IPS-18a (cell line): ENCODE measurements around the gene DUS2.
"Not testable (repeated sequence)": the region's sequence is repeated elsewhere in the genome, so short reads cannot be mapped to it uniquely, and the experiment has no call there.

ENCODE experiments used
- H3K27ac ChIP-seq: one replicate; pipeline ENCODE4 v1.5.1; 2013; ENCODE audit warnings: low read length
- H3K27me3 ChIP-seq: one replicate; pipeline ENCODE4 v1.6.1; 2013; ENCODE audit warnings: mild to moderate bottlenecking, low read length; ENCODE audit not compliant: control insufficient read depth, insufficient read depth
- H3K36me3 ChIP-seq: one replicate; pipeline ENCODE4 v1.6.1; 2013; ENCODE audit warnings: low read depth, low read length; ENCODE audit not compliant: control insufficient read depth
- H3K4me1 ChIP-seq: one replicate; pipeline ENCODE4 v1.6.1; 2013; ENCODE audit warnings: low read depth, low read length; ENCODE audit not compliant: control insufficient read depth
- H3K4me3 ChIP-seq: one replicate; pipeline ENCODE4 v1.5.1; 2013; ENCODE audit warnings: low read length
- H3K9ac ChIP-seq: one replicate; pipeline ENCODE4 v1.6.1; 2013; ENCODE audit warnings: mild to moderate bottlenecking, low read length, moderate library complexity
- H3K9me3 ChIP-seq: one replicate; pipeline ENCODE4 v1.6.1; 2013; ENCODE audit warnings: low read depth, low read length; ENCODE audit not compliant: control insufficient read depth

The DUS2 gene

GRCh38 chr16:67989322-67990017 lies 33.6 kb upstream of the DUS2 start:
- no peaks in the 10 kb centered on the region for H3K36me3 ChIP-seq
- H3K9ac ChIP-seq: no peak overlapping the region
- H3K4me1 ChIP-seq: no peaks in the 10 kb centered on the region
- no peak overlapping the region for H3K4me3 ChIP-seq
- no peak overlapping the region for H3K27ac ChIP-seq
- peaks cover 12% of the 10 kb centered on the region for H3K27me3 ChIP-seq
- no peaks in the 10 kb centered on the region for H3K9me3 ChIP-seq

GRCh38 chr16:67990018-67990386 lies 33.1 kb upstream of the DUS2 start:
- H3K36me3 ChIP-seq: no peaks in the 10 kb centered on the region
- no peaks in the 10 kb centered on the region for H3K9me3 ChIP-seq
- no peak overlapping the region for H3K4me3 ChIP-seq
- peaks cover 12% of the 10 kb centered on the region for H3K27me3 ChIP-seq
- H3K27ac ChIP-seq: no peak overlapping the region
- H3K4me1 ChIP-seq: no peaks in the 10 kb centered on the region
- H3K9ac ChIP-seq: no peak overlapping the region

DNA sequence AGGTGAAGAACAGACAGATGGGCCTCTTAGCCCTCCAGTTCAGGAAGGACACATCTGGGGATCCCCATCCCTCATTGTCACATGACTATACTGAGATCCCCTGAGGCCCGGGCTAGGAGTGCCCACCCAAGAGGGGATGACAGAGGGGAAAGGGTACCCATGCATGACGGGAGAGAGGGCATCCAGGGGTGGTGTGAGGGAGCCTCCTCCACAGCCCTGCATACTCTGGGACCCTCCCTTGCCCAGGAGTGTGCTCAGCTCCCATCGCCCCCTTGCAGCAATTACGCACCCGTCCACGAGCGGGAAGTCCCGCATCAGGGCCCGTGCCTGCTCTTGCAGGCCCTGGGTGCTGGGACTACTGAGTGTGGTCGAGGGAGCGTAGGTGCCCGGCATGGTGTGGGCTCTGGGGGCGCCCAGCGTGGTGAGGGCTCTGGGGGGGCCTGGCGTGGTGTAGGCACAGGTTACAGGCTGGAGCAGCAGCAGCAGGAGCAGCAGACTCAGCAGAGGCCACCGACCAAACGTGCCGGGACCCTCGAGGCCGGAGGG lies 30.4 kb upstream of the DUS2 start:
- H3K27ac ChIP-seq: no peak overlapping the region
- no peaks in the 10 kb centered on the region for H3K36me3 ChIP-seq
- H3K9me3 ChIP-seq: no peaks in the 10 kb centered on the region
- H3K9ac ChIP-seq: no peak overlapping the region
- H3K4me1 ChIP-seq: no peaks in the 10 kb centered on the region
- H3K27me3 ChIP-seq: peaks cover 12% of the 10 kb centered on the region
- no peak overlapping the region for H3K4me3 ChIP-seq

GRCh38 chr16:67993207-67994039 lies 29.7 kb upstream of the DUS2 start:
- no peaks in the 10 kb centered on the region for H3K36me3 ChIP-seq
- H3K4me1 ChIP-seq: no peaks in the 10 kb centered on the region
- no peak overlapping the region for H3K9ac ChIP-seq
- peaks cover 12% of the 10 kb centered on the region for H3K27me3 ChIP-seq
- no peak overlapping the region for H3K27ac ChIP-seq
- no peaks in the 10 kb centered on the region for H3K9me3 ChIP-seq
- H3K4me3 ChIP-seq: no peak overlapping the region

GRCh38 chr16:67994040-67994408 lies 29.1 kb upstream of the DUS2 start:
- peaks cover 12% of the 10 kb centered on the region for H3K27me3 ChIP-seq
- not testable (repeated sequence) for H3K4me3 ChIP-seq, H3K9me3 ChIP-seq, H3K36me3 ChIP-seq, H3K27ac ChIP-seq, H3K9ac ChIP-seq, H3K4me1 ChIP-seq

GRCh38 chr16:67995423-67995822 lies 27.7 kb upstream of the DUS2 start:
- H3K27ac ChIP-seq: no peak overlapping the region
- no peaks in the 10 kb centered on the region for H3K4me1 ChIP-seq

GRCh38 chr16:67996666-67997065 lies 26.4 kb upstream of the DUS2 start:
- no peak overlapping the region for H3K27ac ChIP-seq
- no peaks in the 10 kb centered on the region for H3K4me1 ChIP-seq

More at GRCh38 chr16:67995423-67995822, 27.7 kb upstream of the DUS2 start:
- H3K36me3 ChIP-seq: no peaks in the 10 kb centered on the region
- H3K27me3 ChIP-seq: peaks cover 12% of the 10 kb centered on the region
- H3K9me3 ChIP-seq: no peaks in the 10 kb centered on the region
- no peak overlapping the region for H3K4me3 ChIP-seq
- H3K9ac ChIP-seq: no peak overlapping the region

GRCh38 chr16:67998231-67998778 lies 24.8 kb upstream of the DUS2 start:
- not testable (repeated sequence) for H3K4me3 ChIP-seq, H3K36me3 ChIP-seq, H3K9me3 ChIP-seq, H3K4me1 ChIP-seq, H3K9ac ChIP-seq, H3K27ac ChIP-seq, H3K27me3 ChIP-seq

More at GRCh38 chr16:67996666-67997065, 26.4 kb upstream of the DUS2 start:
- H3K36me3 ChIP-seq: no peaks in the 10 kb centered on the region
- no peaks in the 10 kb centered on the region for H3K9me3 ChIP-seq
- H3K9ac ChIP-seq: no peak overlapping the region
- peaks cover 12% of the 10 kb centered on the region for H3K27me3 ChIP-seq
- no peak overlapping the region for H3K4me3 ChIP-seq

- not testable (repeated sequence) for H3K9me3 ChIP-seq, H3K27ac ChIP-seq, H3K27me3 ChIP-seq, H3K4me3 ChIP-seq, H3K4me1 ChIP-seq, H3K36me3 ChIP-seq, H3K9ac ChIP-seq
These were observed 24.1 kb upstream of the DUS2 start, which contains the start of gene DPEP2 for GRCh38 chr16:67998779-67999688. Gene DPEP2, minus strand, starts transcription at chr16:67999484. Its CDS starts 6,272 bp downstream, at chr16:67993212.

- Histone ChIP-seq H3K27ac (no peak overlapping the region), H3K4me1 (no peaks in the 10 kb centered on the region), H3K9ac (no peak overlapping the region), H3K9me3 (no peaks in the 10 kb centered on the region), H3K4me3 (no peak overlapping the region), H3K27me3 (no peaks in the 10 kb centered on the region), H3K36me3 (no peaks in the 10 kb centered on the region)
These were observed 23.1 kb upstream of the DUS2 start for GRCh38 chr16:67999985-68000384.

DNA sequence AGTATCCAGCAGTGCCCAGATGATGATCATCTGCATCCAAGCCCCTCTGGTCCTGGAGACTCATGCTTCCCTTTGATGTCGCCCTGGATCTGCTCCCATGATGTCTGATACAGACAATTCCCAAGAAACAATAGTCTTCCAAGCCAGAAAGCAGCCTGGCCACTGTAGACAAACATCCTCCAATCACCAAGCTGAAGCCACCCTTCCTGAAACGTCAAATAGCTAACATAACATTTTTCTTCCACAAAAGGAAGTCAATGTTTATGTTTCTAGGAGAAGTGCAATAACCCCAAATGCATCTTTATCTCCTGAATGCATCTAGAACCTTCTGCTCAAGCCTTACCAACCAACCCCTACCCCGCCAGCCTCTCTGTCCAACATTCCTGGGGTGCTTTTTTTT lies 22.6 kb upstream of the DUS2 start:
- Histone ChIP-seq H3K4me3 (no peak overlapping the region), H3K9ac (no peak overlapping the region), H3K27ac (no peak overlapping the region), H3K27me3 (no peaks in the 10 kb centered on the region), H3K9me3 (no peaks in the 10 kb centered on the region), H3K36me3 (no peaks in the 10 kb centered on the region), H3K4me1 (no peaks in the 10 kb centered on the region)
